ENCODE data around the gene MORC3.

The MORC3 gene

GRCh38 chr21:36423771-36424433, 103.9 kb downstream of the MORC3 start:
- no peak for DNase-seq (ENCODE audit: low read depth in 2 of 2)

- no peak for DNase-seq (ENCODE audit: low read depth in 2 of 2)
Observed at GRCh38 chr21:36424592-36424991, 104.6 kb downstream of the MORC3 start.

GRCh38 chr21:36425286-36425685, 105.3 kb downstream of the MORC3 start:
- no peak for DNase-seq (ENCODE audit: low read depth in 2 of 2)

Data from stimulated activated CD8-positive, alpha-beta memory T cell treated with anti-CD3 and anti-CD28 coated beads, Interleukin-2, amount 100 ng/mL, for 48 hours (primary cell).